HEK293 (cell line): ENCODE data around the gene FAM153A.
"Not testable (repeated sequence)": the region's sequence is repeated elsewhere in the genome, so short reads cannot be mapped to it uniquely, and the experiment has no call there.

Experiments
- CTCF ChIA-PET: fragments of 350-600 bp; formaldehyde crosslinking; extraction: SDS; loops from one replicate; lab custom pipeline; 2021; ENCODE audit warnings: antibody characterized with exemption; lab: Yijun Ruan, JAX
- POLR2A ChIA-PET: fragments of 300-600 bp; formaldehyde crosslinking; extraction: SDS; loops from one replicate; lab custom pipeline; 2020; ENCODE audit warnings: antibody characterized with exemption, inconsistent platforms; lab: Yijun Ruan, JAX
- H3K27ac ChIP-seq: fragments of 200-500 bp; sonication (Bioruptor generic); 2 replicates; pipeline ENCODE4 v1.5.1; 2014; ENCODE audit warnings: low read depth, low read length, control low read depth, inconsistent platforms; ENCODE audit errors: extremely low read depth
- H3K36me3 ChIP-seq, 2 experiments: fragments of 200-500 bp in 1 of 2; sonication (Bioruptor generic) in 1 of 2; 1 replicate in 1 of 2; 2 replicates in 1 of 2; pipeline ENCODE4 v1.5.1; 2014 to 2017; ENCODE audit warnings: inconsistent platforms in 2 of 2, low read length in 2 of 2; ENCODE audit not compliant: control insufficient read depth in 2 of 2, insufficient read depth in 1 of 2
- H3K4me1 ChIP-seq: fragments of 200-500 bp; sonication (Bioruptor generic); 2 replicates; pipeline ENCODE4 v1.5.1; 2014; ENCODE audit warnings: mild to moderate bottlenecking, low read length, inconsistent platforms; ENCODE audit not compliant: control insufficient read depth, insufficient read depth
- H3K4me3 ChIP-seq: 2 replicates; pipeline ENCODE4 v1.5.1; 2011; ENCODE audit warnings: low read depth, mild to moderate bottlenecking, control low read depth, low read length, moderate library complexity
- H3K9me3 ChIP-seq: fragments of 200-500 bp; sonication (Bioruptor generic); 2 replicates; pipeline ENCODE4 v1.5.1; 2014; ENCODE audit warnings: low read depth, low read length, inconsistent platforms; ENCODE audit not compliant: control insufficient read depth, insufficient read depth

FAM153A gene

DNA sequence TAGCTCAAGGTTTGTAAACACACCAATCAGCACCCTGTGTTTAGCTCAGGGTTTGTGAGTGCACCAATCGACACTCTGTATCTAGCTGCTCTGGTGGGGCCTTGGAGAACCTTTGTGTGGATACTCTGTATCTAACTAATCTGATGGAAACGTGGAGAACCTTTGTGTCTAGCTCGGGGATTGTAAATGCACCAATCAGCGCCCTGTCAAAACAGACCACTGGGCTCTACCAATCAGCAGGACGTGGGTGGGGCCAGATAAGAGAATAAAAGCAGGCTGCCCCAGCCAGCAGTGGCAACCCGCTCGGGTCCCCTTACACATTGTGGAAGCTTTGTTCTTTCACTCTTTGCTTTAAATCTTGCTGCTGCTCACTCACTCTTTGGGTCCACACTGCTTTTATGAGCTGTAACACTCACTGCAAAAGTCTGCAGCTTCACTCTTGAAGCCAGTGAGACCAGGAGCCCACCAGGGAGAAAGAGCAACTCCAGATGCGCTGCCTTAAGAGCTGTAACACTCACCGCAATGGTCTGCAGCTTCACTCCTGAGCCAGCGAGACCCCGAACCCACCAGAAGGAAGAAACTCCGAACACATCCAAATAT, 93.6 kb downstream of the FAM153A start:
- CTCF ChIA-PET, result not testable (repeated sequence)

DNA sequence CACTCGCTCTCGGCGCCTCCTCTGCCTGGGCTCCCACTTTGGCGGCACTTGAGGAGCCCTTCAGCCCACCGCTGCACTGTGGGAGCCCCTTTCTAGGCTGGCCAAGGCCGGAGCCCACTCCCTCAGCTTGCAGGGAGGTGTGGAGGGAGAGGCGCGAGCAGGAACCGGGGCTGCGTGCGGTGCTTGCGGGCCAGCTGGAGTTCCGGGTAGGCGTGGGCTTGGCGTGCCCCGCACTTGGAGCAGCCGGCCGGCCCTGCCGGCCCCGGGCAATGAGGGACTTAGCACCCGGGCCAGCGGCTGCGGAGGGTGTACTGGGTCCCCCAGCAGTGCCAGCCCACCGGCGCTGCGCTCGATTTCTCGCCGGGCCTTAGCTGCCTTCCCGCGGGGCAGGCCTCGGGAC, 94.6 kb downstream of the FAM153A start:
- H3K36me3 ChIP-seq, CTCF ChIA-PET: not testable (repeated sequence)

More for the DNA sequence above, 93.6 kb downstream of the FAM153A start:
- H3K4me3 ChIP-seq, H3K9me3 ChIP-seq, H3K27ac ChIP-seq, POLR2A ChIA-PET, H3K36me3 ChIP-seq, H3K4me1 ChIP-seq: not testable (repeated sequence)

DNA sequence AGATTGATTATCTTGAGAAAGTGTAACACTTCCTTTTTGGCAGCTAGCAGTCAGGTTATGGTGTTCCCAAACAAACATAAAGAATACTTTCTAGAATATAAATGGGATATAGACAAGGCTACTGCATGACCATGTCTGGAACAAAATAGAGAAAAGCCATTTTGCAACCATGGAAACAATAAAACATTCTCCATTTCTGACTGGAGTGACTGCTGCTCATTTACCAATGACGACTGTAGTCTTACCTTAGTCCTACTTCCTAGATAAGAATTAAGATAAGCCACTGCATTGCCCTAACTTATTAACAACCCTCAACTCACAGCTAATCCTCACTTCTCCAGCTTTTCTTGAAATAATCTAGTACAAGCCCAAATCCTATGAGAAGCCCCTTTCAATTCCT, 100.8 kb downstream of the FAM153A start:
- H3K27ac ChIP-seq, H3K4me1 ChIP-seq, H3K4me3 ChIP-seq, H3K9me3 ChIP-seq, CTCF ChIA-PET, H3K36me3 ChIP-seq: not testable (repeated sequence)
- POLR2A ChIA-PET, result interaction anchor here (0.6 kb wide), 1 partner anchor 594 kb away, joined by 3 read pairs; no protein-coding TSS in a partner anchor

More for the DNA sequence above, 94.6 kb downstream of the FAM153A start:
- POLR2A ChIA-PET, H3K9me3 ChIP-seq, H3K27ac ChIP-seq, H3K4me3 ChIP-seq, H3K4me1 ChIP-seq: not testable (repeated sequence)
